Measurements from ENCODE around the gene FEN1. TPM values are rescaled to one million over a fixed set of nuclear protein-coding genes. Genes with fewer than 3 reads are reported as not detected.

FEN1 gene
- total RNA-seq, 2 experiments from 2014 or later: 109 to 114 TPM

GRCh38 chr11:61745781-61746441, 46.8 kb upstream of the FEN1 start:
- Mint-ChIP-seq H3K4me1 (ENCODE audit: low read depth) (no peaks in the 10 kb centered on the region), H3K36me3 (ENCODE audit: low read depth) (no peaks in the 10 kb centered on the region), H3K4me3 (no peak overlapping the region), H3K27me3 (peaks cover 11% of the 10 kb centered on the region), H3K9me3 (no peaks in the 10 kb centered on the region), H3K27ac (no peak overlapping the region)
- DNase-seq (no peak), ATAC-seq (no peak)
- ChIA-PET CTCF (interaction anchor here (0.9 kb wide), 1 partner anchor 24 kb away, joined by 3 read pairs; no protein-coding TSS in a partner anchor), POLR2A (no interaction called here)
- TF ChIP-seq, protein P1, sequence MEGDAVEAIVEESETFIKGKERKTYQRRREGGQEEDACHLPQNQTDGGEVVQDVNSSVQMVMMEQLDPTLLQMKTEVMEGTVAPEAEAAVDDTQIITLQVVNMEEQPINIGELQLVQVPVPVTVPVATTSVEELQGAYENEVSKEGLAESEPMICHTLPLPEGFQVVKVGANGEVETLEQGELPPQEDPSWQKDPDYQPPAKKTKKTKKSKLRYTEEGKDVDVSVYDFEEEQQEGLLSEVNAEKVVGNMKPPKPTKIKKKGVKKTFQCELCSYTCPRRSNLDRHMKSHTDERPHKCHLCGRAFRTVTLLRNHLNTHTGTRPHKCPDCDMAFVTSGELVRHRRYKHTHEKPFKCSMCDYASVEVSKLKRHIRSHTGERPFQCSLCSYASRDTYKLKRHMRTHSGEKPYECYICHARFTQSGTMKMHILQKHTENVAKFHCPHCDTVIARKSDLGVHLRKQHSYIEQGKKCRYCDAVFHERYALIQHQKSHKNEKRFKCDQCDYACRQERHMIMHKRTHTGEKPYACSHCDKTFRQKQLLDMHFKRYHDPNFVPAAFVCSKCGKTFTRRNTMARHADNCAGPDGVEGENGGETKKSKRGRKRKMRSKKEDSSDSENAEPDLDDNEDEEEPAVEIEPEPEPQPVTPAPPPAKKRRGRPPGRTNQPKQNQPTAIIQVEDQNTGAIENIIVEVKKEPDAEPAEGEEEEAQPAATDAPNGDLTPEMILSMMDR (IDR thresholded peaks at IDR 0.05): no peak
- intact Hi-C loops (cut with micrococcal nuclease): no loop called here

DNA sequence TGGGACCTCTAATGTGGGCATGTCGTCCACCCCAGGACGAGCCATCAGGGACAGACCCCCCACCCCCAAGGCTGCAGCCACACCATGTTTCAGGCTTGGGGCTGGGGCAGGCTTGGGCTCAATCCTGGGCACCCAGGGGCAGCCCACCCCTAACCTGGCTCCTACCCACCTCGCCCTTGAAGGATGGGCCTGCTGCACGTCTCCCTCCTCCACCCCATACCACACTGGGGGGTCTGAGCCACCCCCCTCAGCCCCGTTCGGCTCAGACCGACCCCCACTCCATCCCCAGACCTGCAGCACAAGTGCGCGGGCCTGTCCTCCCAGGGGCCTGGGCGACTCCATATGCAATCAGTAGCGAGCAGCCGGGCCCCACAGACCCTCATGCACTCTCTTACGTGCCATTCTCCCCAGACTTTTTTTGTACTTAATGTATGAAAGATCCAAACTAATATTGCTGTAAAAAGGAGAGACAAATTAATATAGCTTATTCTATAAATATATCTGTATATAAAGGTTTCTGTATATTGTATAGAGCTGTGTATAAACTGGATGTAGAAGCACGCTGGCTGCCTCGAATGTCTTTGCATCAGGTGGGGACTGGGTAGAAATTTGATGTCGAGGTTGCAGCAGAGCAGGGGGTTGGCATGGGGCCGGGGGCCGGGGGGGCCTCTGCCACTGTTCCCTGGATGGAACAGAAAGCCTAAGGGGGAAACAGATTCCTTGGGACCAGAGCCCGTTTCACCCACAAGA, 46.1 kb upstream of the FEN1 start:
- H3K27ac Mint-ChIP-seq: no peak overlapping the region
- POLR2A ChIA-PET: no interaction called here
- no peak for DNase-seq
- H3K4me3 Mint-ChIP-seq: no peak overlapping the region
- H3K27me3 Mint-ChIP-seq: peaks cover 17% of the 10 kb centered on the region
- intact Hi-C loops (cut with micrococcal nuclease): no loop called here
- no peak for ATAC-seq
- TF ChIP-seq, protein P1 (IDR thresholded peaks at IDR 0.05): no peak
- H3K4me1 Mint-ChIP-seq (ENCODE audit: low read depth): no peaks in the 10 kb centered on the region
- no peaks in the 10 kb centered on the region for H3K9me3 Mint-ChIP-seq
- H3K36me3 Mint-ChIP-seq (ENCODE audit: low read depth): no peaks in the 10 kb centered on the region
- CTCF ChIA-PET: interaction anchor here (0.7 to 1.9 kb wide), 14 partner anchors 9 to 362 kb away, joined by 3 to 16 read pairs (median 5); no protein-coding TSS in a partner anchor

GRCh38 chr11:61747192-61747966, 45.3 kb upstream of the FEN1 start:
- Mint-ChIP-seq H3K27ac (no peak overlapping the region), H3K4me1 (ENCODE audit: low read depth) (peaks cover 2% of the 10 kb centered on the region), H3K9me3 (no peaks in the 10 kb centered on the region), H3K4me3 (no peak overlapping the region), H3K36me3 (ENCODE audit: low read depth) (no peaks in the 10 kb centered on the region), H3K27me3 (peaks cover 21% of the 10 kb centered on the region)
- ChIA-PET POLR2A (no interaction called here), CTCF (interaction anchor here (0.6 to 1.9 kb wide), 20 partner anchors 9 to 361 kb away, joined by 3 to 16 read pairs (median 4); no protein-coding TSS in a partner anchor)
- TF ChIP-seq, protein P1 (IDR thresholded peaks at IDR 0.05): peak; percentile 97
- intact Hi-C loops (cut with micrococcal nuclease): no loop called here
- peak; percentile 70 for ATAC-seq
- peak; percentile 67 for DNase-seq

DNA sequence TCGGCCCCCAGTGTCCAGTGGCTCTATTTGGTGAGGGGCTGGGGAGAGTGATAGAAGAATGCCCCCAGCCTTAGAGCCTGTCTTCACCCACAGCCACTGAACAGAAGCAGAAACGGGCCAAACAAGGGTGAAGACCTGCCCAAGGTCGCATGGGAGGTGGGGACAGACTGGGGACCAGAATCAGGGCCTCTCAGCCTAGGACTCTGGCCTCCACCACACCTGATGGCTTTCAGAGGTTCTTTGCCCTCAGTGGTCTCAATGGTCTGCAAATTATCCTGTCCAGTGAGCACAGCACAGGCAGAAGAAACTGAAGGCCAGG, 44.8 kb upstream of the FEN1 start:
- Mint-ChIP-seq H3K4me1 (ENCODE audit: low read depth) (peaks cover 2% of the 10 kb centered on the region), H3K9me3 (no peaks in the 10 kb centered on the region), H3K27ac (no peak overlapping the region), H3K36me3 (ENCODE audit: low read depth) (no peaks in the 10 kb centered on the region), H3K27me3 (peaks cover 22% of the 10 kb centered on the region), H3K4me3 (no peak overlapping the region)
- ChIA-PET POLR2A (no interaction called here), CTCF (interaction anchor here (1.0 to 1.9 kb wide), 9 partner anchors 9 to 360 kb away, joined by 3 to 16 read pairs (median 5); no protein-coding TSS in a partner anchor)
- DNase-seq (no peak), ATAC-seq (peak; percentile 3)
- intact Hi-C loops (cut with micrococcal nuclease): no loop called here
- TF ChIP-seq, protein P1 (IDR thresholded peaks at IDR 0.05): peak; percentile 64

Measured in activated CD8-positive, alpha-beta T cell treated with anti-CD3 and anti-CD28 coated beads for 36 hours (primary cell).